ENCODE data around the gene PACC1.
"Not testable (repeated sequence)": the region's sequence is repeated elsewhere in the genome, so short reads cannot be mapped to it uniquely, and the experiment has no call there.

Gene PACC1

DNA sequence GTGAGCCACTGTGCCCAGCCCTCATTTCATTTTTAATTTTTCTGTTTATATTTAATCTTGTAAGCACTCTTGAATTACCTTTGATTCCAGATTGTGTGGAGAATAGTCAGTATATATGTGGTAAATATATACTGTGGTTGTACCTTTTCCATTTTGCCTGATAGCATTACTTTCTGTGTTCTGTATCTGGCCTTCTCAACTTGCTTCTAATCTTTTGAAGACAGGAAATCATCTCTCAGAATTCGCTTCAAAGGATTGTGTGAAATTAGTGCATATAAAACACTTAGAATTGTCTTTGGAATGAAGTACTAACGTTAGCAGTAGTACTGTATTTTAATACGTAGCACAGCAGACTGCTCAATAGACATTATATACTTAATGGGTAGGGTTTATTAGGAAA is 91.6 kb downstream of the PACC1 start:
- no peak for DNase-seq

GRCh38 chr1:212321031-212321430 is 93.7 kb downstream of the PACC1 start:
- not testable (repeated sequence) for DNase-seq

GRCh38 chr1:212317916-212318315 is 96.8 kb downstream of the PACC1 start:
- no peak for DNase-seq

DNA sequence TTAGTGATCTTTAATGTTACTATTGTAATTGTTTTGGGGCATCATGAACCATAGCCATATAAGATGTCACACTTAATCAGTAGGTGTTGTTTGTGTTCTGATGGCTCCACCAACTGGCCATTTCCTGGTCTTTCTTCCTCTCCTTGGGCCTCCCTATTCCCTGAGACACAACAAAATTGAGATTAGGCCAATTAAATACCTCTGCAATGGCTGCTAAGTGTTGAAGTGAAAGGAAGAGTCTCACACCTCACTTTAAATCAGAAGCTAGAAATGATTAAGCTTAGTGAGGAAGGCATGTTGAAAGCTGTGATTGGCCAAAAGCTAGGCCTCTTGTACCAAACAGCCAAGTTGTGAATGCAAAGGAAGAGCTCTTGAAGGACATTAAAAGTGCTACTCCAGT is 98.8 kb downstream of the PACC1 start:
- no peak for DNase-seq

- no peak for DNase-seq
Observed at GRCh38 chr1:212315184-212315583, 99.5 kb downstream of the PACC1 start.
